HG03175 (cell line): ENCODE data around the gene GNPDA1.
A peak's percentile ranks its signal among the peaks of the same experiment; 100 is the strongest.

Experiments
- ATAC-seq: cut with Tn5 transposase; IDR thresholded peaks from one replicate; pipeline ENCODE4 v1.9.1; 2021; ENCODE audit warnings: mild to moderate bottlenecking, moderate library complexity; ENCODE audit not compliant: unreplicated experiment

Gene GNPDA1

GRCh38 chr5:141995656-141996055 lies 17.2 kb downstream of the GNPDA1 start:
- ATAC-seq = no peak

DNA sequence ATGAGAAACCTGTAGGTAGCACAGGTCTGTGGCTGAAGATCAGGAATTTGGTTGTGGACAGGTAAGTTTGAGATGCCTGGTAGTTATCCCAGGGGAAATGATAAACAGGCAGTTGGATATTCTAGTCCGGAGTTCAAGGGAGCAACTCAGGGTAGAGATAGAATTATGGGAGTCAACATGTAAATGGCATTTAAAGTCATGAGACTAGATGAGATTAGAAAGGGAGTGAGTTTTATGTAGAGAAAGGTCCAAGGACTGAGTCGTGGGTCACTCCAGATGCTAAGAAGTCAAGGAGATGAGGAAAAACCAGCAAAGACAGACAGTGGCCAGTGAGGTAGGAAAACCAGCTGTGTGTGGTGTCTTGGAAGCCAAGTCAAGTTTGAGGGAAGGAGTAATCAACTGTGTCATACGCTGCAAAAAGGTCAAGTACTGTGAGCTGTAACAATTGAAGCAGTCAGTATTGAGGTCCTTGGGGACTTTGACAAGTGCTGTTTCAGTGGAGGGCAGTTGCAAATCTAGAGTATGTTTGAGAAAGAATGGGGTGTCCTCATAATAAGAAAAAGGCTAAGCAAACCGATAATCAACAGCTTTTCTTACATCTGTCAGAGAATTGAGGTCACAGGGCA lies 18.2 kb downstream of the GNPDA1 start:
- no peak for ATAC-seq

DNA sequence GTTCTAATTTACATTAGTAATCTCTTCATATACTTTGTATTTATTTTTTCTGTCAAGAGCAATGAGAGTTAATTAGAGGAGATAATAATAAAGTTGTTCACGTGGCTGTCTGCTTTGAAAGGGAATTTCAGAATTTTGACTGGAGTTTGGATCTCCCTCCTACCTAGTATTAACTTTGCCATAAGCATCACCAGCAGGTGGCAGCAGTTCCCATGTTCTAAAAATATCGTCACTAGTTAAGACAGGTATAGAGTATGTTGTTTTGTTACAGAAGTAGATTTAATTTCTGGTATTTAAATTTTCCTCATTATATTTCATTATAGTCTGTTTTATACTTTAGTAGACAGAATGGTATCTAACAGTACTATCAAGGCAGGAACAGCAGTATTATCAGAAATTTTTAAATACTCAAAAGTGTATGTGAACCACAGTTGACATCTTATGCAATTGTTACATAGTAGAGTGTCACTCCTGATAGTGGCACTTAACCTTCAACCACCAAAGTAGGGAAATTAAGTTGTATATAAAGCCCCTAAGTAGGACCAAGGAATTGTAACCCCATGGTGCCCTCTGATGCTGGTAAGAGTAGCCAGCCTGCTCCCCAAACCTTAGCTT lies 20.4 kb downstream of the GNPDA1 start:
- peak; percentile 41 for ATAC-seq

DNA sequence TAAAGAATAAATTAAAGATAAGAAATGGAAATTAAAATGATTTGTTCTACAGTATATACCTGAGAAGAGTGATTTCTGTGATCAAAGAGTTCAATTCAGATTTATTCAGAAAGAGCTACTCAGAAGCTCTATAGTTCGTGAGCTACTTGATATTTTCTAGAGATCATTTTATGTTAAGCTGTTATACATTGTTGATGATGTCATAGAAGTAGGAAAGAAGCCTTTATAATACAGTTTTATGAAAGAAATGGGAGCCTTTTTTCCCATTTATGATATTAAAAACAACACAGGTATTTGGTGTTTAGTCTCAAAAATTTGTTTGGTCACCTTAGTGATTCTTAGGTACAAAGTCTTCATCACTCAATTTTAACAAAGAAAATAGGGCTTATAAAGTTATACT lies 23.1 kb downstream of the GNPDA1 start:
- ATAC-seq = no peak

- ATAC-seq = no peak
Observed at GRCh38 chr5:141986072-141986471, 26.8 kb downstream of the GNPDA1 start.

DNA sequence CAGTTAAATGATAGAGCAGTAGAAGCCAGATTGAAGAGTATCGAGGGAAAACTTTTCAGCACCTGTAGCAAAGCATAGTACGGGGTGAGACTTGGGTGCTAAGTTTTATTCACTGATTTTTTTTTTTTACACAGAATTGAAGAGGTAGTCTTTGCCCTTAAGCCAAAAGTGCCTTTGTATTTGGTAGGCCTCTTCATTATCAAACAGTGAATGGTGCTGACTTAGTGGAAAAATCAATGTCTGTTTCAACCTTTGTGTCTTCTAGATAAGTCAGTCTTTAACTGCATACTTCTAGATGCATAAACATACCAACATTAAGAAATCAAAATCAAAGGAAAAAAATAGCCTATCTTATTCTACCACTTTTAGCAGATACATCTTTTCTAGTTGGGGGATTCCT lies 30.2 kb downstream of the GNPDA1 start:
- no peak for ATAC-seq

- ATAC-seq = no peak
Observed at GRCh38 chr5:141978389-141978788, 34.4 kb downstream of the GNPDA1 start.

- no peak for ATAC-seq
Observed at GRCh38 chr5:141976176-141976575, 36.7 kb downstream of the GNPDA1 start.

DNA sequence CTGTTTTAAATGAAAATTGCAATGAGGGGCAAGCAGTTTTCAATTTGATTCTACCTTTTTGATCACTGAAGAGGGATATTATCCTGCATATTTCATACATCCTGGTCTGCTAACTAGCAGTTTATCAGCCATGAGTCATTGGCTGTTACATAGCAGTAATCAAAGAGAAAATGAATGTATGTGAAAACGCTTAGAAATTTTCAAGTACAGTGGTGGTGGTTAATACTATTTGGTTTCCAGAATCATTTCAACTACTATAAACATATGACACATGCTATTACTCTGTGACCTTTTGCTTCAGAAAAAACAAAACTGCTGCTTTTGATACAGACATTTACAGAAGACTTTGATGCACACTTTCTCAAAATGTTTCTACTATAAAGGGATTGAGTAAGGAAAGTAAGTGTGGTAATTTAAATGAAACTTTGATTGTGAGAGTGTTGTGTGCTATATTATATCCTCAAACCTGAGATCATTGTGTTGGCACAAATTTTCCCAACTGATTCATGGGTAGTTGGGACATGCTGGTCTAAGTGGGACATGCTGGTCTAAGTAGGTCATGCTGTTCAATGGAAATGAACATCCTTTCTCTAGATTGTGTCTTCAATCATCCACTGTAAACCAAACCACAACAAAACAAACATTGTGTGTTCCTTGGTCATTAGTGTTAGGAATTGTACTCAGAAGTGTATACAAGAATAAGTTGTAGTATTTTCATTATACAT lies 38.8 kb downstream of the GNPDA1 start:
- ATAC-seq = no peak

DNA sequence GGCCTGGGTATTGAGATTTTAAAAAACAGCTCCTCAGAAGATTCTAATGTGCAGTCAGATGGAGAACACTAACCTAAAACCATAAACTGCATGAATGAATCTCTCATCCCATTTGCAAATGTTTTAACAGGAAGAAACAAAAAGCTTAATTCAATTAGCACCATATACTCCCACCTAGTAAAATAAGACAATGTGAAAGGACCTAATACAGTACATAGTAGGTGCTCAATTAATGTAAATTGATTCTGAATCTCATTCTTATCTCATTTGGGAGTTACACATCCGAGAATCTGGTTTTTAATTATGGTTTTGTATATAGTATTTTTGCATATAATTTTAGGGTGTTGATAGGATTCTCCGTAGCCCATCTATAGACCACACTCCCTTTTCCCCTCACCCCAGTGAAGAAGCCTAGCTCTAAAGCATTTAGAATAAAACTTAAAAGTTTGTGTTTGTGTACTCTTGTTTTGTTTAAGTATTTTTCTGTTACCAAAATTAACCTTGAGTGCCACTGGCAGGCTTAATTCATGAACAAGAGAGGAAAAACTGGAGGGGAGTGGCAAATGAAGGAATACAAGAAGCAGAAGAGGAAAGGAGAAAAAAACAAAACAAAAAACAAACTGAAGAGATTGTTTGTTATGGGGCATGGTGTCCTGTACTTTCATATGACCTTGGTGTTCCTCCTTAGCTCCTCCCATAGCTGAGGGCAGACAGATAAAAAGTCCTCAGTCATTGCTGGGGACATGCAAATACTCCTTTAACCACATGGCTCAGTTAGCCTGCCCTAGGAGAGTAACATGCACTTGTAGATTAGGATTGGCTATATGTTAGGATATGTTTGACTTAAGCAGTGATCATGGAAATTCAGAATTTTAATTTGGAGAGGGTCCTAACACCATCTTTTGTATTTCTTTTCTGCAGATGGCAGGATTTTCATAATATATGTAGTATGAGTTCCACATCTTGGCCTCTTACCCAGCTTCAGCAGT lies 42.8 kb downstream of the GNPDA1 start:
- peak; percentile 54 for ATAC-seq

DNA sequence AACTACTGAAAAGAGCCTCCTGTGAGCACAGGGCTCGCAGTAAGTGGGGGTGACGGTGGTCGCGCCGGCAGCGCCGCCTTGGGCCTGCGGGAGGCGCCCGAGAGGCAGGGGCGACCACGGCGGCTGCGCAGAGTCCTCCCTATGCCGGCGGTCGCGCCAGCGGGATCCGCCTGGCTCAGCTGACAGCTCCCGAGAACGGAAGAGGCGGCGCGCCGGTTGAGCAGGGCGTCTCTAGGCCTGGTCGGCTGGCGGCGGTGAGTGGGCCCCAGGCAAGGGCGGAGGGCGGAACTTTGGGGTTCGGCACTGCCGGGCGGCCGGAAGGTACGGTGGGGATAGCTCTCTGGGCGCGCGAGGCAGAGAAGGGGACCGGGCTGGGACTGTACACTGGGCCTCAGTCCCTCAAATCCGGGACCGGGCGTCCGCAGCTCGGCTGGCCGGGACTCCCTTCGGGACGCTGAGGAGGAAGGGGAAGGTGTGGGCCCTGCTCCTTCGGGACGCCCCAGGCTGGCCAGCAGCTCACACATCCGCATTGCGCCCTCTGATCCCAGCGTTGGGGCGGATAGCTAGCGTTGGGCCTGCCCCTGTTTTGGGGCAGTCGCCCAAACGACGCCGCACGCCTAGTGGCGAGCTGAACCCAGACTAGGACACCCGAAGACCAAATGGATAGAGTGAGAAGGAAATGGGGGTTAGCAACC lies 43.8 kb downstream of the GNPDA1 start, which contains the start of gene RNF14:
TSS of gene RNF14 (plus strand) at position 192 of the 695 bp plus-strand sequence. CDS start 4,484 bp downstream, outside the sequence.
- peak; percentile 89 for ATAC-seq

GRCh38 chr5:141966963-141967333 lies 45.9 kb downstream of the GNPDA1 start:
- no peak for ATAC-seq

GRCh38 chr5:141966275-141966962 lies 46.4 kb downstream of the GNPDA1 start:
- ATAC-seq = no peak

GRCh38 chr5:141965071-141965470 lies 47.8 kb downstream of the GNPDA1 start:
- no peak for ATAC-seq

DNA sequence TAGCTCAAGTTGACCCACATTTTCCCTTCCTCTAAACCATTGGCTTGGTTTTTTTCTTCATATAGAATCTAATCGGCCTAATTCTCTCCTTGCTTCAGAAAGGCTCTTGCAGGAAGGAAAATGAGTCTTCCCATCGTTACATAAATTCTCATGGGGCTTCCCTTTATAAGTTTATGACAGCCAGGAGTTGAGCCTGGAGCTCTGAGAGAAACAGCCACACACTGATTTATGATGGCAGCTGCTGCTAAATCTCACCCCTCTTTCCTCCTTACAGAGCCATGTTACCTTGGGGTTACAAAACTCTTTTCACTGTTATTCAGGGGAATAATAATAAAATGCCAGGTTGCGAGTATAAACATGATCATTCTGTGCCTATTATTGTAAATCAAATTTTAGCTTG lies 49.1 kb downstream of the GNPDA1 start:
- ATAC-seq = no peak

DNA sequence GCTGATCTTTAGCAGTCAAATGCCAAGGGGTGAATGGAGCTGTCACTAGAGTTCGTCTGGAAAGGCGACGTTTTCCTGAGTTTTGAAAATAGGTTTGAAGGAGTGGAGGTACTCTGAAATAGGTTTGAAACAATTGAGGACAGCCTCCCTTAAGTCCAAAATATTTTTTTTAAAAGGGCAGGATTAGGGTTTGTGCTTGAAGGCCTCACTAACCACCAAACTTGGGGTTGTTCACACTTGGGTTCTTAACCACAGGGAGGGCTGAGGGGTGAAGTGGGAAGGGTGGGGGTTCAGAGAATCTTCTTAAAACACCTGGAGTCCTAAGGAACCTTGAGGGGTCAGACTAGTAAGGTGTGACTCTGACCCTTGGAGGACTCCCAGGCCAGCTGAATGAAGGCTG lies 51.4 kb downstream of the GNPDA1 start:
- ATAC-seq = no peak

DNA sequence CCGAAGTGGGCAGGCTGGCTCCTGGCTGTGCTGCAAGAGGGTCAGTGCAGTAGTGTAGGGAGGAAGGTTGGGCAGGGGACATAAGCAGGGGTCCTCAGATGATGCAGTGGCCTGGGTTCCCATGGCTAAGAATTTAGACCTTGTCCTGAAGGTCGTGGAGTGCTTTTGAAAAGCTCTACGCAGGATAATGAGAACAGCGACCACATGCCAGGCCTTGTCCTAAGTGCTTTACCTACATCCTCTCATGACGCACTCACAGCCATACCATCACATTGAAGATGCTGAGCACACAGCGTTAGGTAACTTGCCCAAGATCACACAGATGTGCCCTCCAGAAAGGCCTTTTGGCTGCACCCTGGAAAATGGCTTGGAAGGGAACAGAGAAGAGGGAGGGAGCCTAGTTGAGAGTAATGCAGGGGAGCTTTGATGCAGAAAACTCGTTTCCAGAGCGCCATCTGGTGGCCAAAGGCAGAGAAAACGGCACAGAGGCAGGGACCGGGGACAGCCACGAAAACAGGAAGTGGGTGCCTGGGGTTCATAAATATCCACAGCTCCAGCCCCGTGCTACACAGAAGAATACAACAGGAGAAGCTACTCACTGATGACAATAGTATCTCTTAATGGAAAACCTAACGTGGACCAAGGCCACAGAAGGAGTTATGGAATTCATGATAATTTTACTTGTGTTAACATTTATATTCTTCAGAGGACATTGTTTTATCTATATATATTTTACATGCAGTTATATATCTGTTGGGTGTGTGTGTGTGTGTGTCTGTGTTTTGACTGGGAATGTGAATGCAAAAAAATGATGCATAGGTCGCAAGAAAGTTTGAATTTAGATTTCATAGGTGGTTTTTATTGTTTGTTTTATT lies 52.1 kb downstream of the GNPDA1 start:
- peak; percentile 96 for ATAC-seq

- ATAC-seq = no peak
Observed at GRCh38 chr5:141960018-141960417, 52.8 kb downstream of the GNPDA1 start.
